HG03520 (cell line): Measurements from ENCODE around the gene CMTM8.

Experiments used
- ATAC-seq: cut with Tn5 transposase; IDR thresholded peaks from one replicate; pipeline ENCODE4 v1.9.1; 2021; ENCODE audit warnings: mild to moderate bottlenecking, moderate library complexity; ENCODE audit not compliant: unreplicated experiment

Gene CMTM8

DNA sequence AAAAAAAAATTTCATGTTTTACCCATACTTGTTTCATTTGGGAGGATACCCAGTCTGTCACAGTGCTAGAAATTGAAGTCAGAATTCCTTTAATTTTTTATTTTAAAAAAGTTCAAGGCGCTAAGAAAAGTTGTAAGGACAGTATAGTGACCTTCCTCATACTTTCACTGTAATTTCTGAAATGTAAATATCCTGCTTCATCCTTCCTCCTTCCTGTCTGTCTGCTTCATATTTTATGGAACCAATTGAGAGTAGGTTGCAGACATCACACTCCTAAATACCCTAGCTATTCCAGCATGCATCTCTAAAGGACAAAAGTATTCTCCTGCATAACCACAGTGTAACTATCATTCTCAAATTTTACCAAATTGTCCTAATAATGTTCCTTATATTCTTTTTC, 35.8 kb downstream of the CMTM8 start:
- ATAC-seq = no peak

- ATAC-seq = no peak
Measured at GRCh38 chr3:32275506-32275905, 37.0 kb downstream of the CMTM8 start.

DNA sequence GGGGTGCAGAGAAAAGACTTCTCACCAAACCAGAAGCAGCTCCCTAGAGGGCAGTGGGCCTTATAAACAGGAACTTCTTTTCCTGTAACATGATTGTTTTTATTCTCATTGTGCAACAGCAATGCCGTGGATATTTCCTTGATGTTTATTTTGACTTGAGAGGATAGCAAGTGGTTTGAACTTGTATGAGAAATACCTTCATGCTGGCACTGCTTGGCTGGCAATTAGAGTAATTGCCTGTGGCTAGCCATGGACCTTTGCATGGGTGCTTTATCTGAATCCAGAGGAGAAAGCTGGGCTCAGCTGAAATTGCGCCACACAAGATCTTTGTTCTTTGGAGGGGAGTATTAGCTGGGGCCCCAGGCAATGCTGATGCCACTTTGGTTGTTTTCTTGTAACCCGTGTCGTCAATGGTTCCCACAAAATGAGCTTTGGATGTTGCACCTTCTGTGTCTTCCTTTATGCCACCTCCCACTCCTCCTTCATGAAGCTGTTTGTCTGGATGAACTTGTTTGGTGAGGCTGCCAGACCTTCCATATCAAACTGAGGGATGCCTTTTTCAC, 37.9 kb downstream of the CMTM8 start:
- no peak for ATAC-seq

DNA sequence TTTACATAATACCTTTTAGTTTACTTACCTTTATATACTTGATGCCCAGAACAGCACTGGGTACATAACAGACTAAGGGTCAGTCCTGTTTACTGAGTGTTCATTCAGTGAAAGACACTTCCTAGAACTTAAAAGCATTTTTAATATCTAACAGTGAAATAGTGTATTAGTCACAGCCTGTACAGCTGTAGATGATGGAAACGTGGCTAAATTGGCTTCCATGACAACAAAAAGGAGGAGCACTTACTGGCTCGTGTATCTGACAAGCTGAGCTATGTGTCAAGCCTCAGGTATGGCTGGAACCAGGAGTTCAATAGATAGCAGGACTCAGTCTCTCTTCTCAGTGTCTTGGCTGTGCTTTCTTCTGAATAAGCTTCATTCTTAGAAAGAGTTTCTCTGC, 40.2 kb downstream of the CMTM8 start:
- no peak for ATAC-seq

GRCh38 chr3:32280262-32280910, 41.9 kb downstream of the CMTM8 start:
- ATAC-seq = no peak

DNA sequence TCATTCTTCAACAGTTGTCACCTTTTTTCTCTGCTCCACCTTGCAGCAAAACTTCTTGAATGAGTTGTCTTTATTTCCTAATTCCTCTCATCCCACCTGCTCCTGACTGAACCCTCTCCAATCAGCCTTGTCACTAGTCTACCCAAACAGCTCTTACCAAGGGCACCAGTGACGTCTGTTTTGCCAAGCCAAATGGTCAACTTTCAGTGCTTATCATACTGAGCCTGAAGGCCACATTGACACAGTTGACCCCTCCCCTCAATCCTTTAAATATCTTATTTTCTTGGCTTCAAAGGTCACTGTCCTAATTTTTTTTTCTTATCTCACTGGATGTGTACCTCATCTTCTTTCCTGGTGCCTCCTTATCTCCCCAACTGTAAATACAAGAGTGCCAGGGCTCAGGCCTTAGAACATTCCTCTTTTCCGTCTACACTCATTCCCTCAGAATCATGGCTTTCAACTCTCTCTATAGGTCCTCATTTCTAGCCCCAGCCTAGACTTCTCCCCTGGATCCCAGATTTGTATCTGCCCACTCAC, 43.2 kb downstream of the CMTM8 start:
- no peak for ATAC-seq

GRCh38 chr3:32282578-32283154, 44.2 kb downstream of the CMTM8 start:
- ATAC-seq = no peak

DNA sequence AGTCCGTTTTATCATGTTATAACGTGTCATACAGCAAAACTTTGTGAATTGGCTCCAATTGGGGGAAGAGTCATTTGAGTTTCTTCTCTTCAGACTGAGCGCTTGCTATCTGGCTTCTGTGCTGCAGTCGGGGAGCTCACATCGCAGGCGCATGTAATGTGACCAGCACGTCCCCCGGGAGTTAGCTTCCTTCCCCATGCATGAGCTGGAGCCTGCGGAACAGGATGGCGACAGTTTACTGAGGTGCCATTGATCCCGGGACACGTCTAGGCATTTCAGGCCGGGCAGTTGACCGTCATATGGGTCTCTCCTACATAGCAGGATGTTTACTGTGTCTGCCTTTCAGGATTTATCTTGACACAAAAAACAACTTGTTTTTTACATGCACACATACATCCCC, 44.8 kb downstream of the CMTM8 start:
- ATAC-seq = no peak

- no peak for ATAC-seq
Measured at GRCh38 chr3:32284443-32285212, 46.1 kb downstream of the CMTM8 start.

DNA sequence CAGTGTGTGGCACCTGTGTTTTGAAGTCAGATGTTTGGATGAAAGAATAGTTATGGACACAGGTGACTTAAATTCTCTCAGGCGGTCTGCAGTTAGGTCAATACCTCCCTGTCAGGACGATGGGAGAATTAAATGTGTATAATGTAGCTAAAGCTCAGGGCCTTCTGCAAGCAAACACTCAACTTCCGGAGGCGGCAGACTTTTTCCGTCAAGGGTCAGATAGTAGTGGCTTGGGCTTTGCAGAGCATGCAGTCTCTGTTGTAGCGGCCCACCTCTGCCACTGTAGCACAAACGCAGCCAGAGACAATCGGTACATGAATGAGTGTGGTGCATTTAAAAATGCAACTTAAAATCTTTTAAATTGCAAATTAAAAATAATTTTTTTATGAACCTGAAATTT, 47.4 kb downstream of the CMTM8 start:
- ATAC-seq = no peak

GRCh38 chr3:32288819-32289218, 50.3 kb downstream of the CMTM8 start:
- ATAC-seq = no peak

- ATAC-seq = no peak
Measured at GRCh38 chr3:32290619-32291018, 52.1 kb downstream of the CMTM8 start.

- no peak for ATAC-seq
Measured at GRCh38 chr3:32292085-32292796, 53.8 kb downstream of the CMTM8 start.

DNA sequence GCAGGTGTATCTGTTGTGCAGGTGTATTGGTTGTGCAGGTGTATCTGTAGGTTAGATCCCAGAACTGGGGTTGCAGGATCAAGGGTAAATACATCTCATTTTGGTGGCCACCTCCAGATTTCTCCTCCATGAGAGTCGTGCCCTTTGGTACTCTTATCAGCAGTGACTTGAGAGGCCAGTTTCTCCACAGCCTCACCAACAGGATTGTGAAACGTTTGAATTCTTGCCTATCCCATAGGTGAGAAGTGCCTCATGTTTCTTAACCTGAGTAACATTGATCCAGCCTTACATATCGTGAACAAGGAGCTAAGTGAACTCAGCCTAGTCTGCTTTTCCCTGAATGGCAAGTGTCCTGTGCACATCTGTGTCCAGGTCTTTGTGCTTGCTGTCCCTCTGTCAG, 55.4 kb downstream of the CMTM8 start:
- no peak for ATAC-seq

GRCh38 chr3:32296251-32297204, 58.0 kb downstream of the CMTM8 start:
- no peak for ATAC-seq

DNA sequence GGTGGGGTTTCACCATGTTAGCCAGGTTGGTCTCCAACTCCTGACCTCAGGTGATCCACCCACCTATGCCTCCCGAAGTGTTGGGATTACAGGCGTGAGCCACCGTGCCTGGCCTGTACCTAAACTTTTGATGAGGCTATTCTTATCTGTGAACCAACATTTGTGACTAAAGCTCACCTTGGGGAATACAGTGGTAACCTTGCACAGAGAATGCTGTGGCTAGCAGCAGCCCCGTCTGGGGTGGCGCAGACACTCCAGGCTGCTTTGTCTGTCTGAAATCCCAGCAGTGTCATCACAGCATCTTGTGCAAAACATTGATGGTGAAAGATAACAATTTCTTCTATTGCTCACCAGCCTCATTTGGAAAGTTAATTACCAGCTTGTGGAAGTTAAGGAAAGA, 58.9 kb downstream of the CMTM8 start:
- ATAC-seq = no peak

DNA sequence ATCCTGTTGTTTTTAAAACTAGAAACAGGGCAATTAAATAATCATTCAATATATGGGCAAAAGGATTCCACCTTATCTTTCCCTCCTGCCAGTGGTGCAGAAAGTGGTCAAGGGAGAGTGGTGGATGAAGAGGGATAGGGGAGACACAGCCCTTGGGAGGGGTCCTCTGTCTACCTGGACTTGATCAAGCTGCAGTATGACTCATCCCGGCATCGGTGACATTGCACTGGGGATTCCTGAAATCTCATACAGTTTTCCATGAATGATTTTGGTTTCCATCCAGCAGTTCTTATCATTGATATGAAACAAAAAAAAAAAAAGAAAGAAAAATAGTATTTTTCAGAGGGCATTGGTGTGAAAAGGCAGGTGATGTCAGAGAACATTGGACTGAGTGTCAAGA, 62.9 kb downstream of the CMTM8 start:
- no peak for ATAC-seq

DNA sequence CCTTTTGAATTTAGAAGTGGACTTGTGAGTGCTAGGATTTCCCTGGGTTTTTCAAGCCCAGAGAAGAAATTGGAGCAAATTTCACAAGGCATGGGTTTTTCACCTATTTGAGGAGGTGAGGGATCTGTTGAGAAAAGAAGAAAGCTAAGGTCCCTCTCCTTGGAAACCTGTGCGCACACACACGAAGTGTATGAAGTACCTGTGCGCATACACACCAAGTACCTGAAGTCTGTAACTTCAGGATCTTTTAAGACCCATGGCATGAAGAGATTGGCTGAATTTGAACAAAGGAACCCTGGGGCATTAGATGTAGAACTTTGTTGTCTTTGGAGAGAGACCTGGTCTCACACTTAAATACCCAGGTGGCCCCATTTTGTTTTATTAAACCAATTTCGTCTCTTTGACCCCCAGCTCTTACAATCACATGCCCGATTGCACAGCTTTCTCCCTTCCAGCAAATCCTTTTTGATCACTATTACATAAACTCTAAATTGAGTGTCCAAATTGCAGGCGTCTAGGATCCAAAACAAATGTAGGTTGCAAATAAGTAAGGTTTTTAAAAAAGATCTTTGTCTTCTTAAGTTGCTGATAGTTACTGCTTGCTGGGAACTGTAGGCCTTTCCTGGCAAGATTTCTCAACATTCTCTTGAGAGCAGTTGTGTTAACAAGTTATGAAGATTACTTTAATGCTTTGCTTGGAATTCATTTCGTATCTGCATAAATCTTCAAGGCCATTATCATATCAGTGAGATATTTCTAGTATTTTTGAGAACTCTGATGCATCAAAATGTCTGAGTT, 64.3 kb downstream of the CMTM8 start:
- no peak for ATAC-seq

DNA sequence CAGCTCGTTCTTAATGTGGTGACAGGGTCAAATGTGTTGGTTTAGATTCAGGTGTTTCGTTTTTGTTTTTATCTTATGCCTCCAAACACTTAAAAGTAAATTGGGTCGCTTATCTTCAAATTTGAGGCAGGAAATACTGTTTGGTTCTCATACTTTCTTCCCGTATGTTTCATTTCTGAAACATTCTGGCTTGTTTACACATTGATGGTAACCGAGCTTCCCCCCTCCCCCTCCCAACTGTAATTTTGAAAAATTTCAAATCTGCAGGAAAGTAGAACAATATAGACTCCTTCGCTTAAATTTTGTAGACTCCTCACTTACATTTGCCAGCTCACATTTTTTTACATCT, 64.9 kb downstream of the CMTM8 start:
- no peak for ATAC-seq
